Endothelial cell of umbilical vein (primary cell): ENCODE data around the gene ZIC4. TPM values are rescaled to one million over a fixed set of nuclear protein-coding genes. Genes with fewer than 3 reads are reported as not detected.

ENCODE experiments used
- BruUV-seq: library from RNA; stranded (reverse); fragments of 400-500 nt; replicated peaks from 2 replicates; lab custom pipeline; 2021; lab: Mats Ljungman, UMichigan
- CTCF ChIA-PET: fragments of 300-600, 350-600 bp; sonication (Branson Sonifier 250); formaldehyde crosslinking; loops from one replicate; lab custom pipeline; 2021; ENCODE audit warnings: antibody characterized with exemption, inconsistent platforms; lab: Charles Lee
- POLR2A ChIA-PET: fragments of 300-600, 350-600 bp; sonication (Branson Sonifier 250); formaldehyde crosslinking; loops from one replicate; lab custom pipeline; 2021; ENCODE audit warnings: antibody characterized with exemption, inconsistent platforms; lab: Charles Lee
- DNase-seq: peaks from one replicate; pipeline ENCODE4 v3.0.0-alpha.2; 2011; ENCODE audit warnings: low read depth, low spot score
- FAIRE-seq: peaks from 2 replicates; lab custom pipeline; 2011; peaks lifted over from hg19 to GRCh38; lab: Jason Lieb, UNC
- H2AFZ ChIP-seq: 2 replicates; pipeline ENCODE4 v1.6.0; 2012; ENCODE audit warnings: low read depth, low read length, control low read depth, inconsistent platforms
- H3K27ac ChIP-seq: 2 replicates; pipeline ENCODE4 v1.5.1; 2011; ENCODE audit warnings: low read depth, mild to moderate bottlenecking, control low read depth, low read length, moderate library complexity; ENCODE audit not compliant: insufficient read depth
- H3K27me3 ChIP-seq, 2 experiments: 2 replicates each; pipeline versions ENCODE4 v1.6.0 to v1.6.1; 2011; ENCODE audit warnings: low read length in 2 of 2, mixed read lengths in 1 of 2; ENCODE audit not compliant: control insufficient read depth in 2 of 2, insufficient read depth in 2 of 2
- H3K36me3 ChIP-seq, 2 experiments: 2 replicates in 1 of 2; 3 replicates in 1 of 2; pipeline ENCODE4 v1.5.1; 2011; ENCODE audit warnings: low read length in 2 of 2, mild to moderate bottlenecking in 1 of 2, moderate library complexity in 1 of 2; ENCODE audit not compliant: control insufficient read depth in 2 of 2, insufficient read depth in 2 of 2; ENCODE audit errors: extremely low read depth in 1 of 2
- H3K4me1 ChIP-seq: 3 replicates; pipeline ENCODE4 v1.5.1; 2011; ENCODE audit warnings: mild to moderate bottlenecking, low read length; ENCODE audit not compliant: control insufficient read depth, insufficient read depth; ENCODE audit errors: extremely low read depth
- H3K4me2 ChIP-seq: 2 replicates; pipeline ENCODE4 v1.6.1; 2011; ENCODE audit warnings: low read length, control low read depth, mixed read lengths; ENCODE audit not compliant: insufficient read depth
- H3K4me3 ChIP-seq, 3 experiments: fragments of 200-600 bp in 1 of 3; sonication (generic), shearing (Covaris generic) in 1 of 3; replicated peaks in 1 of 3; 2 replicates each; pipeline ENCODE4 v1.5.1; 2011 to 2016; ENCODE audit warnings: control low read depth in 3 of 3, low read length in 3 of 3, mild to moderate bottlenecking in 2 of 3, inconsistent platforms in 1 of 3, low read depth in 1 of 3, moderate library complexity in 1 of 3; ENCODE audit not compliant: insufficient read depth in 1 of 3
- H3K79me2 ChIP-seq: 2 replicates; pipeline ENCODE4 v1.6.0; 2012; ENCODE audit warnings: low read length, inconsistent platforms; ENCODE audit not compliant: control insufficient read depth, insufficient read depth
- H3K9ac ChIP-seq: replicated peaks from 2 replicates; pipeline ENCODE3; 2011; ENCODE audit warnings: low read length, control low read depth; ENCODE audit not compliant: insufficient read depth; ENCODE audit errors: extremely low read depth
- H3K9me1 ChIP-seq: replicated peaks from 3 replicates; pipeline ENCODE4 v1.6.0; 2011; ENCODE audit warnings: mild to moderate bottlenecking, low read length; ENCODE audit not compliant: control insufficient read depth, insufficient read depth; ENCODE audit errors: extremely low read depth
- H3K9me3 ChIP-seq: replicated peaks from 2 replicates; pipeline ENCODE4 v1.5.1; 2012; ENCODE audit warnings: low read length, inconsistent platforms; ENCODE audit not compliant: control insufficient read depth, insufficient read depth
- H4K20me1 ChIP-seq: replicated peaks from 2 replicates; pipeline ENCODE3; 2011; ENCODE audit warnings: mild to moderate bottlenecking, low read length; ENCODE audit not compliant: control insufficient read depth, insufficient read depth; ENCODE audit errors: extremely low read depth
- CTCF ChIP-seq, 2 donors: IDR thresholded peaks; 1 replicate in 1 of 2; 2 replicates in 1 of 2; pipeline ENCODE4 v1.5.1; 2011; ENCODE audit warnings: low read length in 2 of 2, mild to moderate bottlenecking in 2 of 2, moderate library complexity in 2 of 2, control low read depth in 1 of 2, inconsistent platforms in 1 of 2, low read depth in 1 of 2; ENCODE audit not compliant: insufficient read depth in 1 of 2; ENCODE audit errors: extremely low read depth in 1 of 2
- EZH2 ChIP-seq: IDR thresholded peaks from 2 replicates; pipeline ENCODE4 v1.6.1; 2012; ENCODE audit warnings: borderline replicate concordance, low read depth, mild to moderate bottlenecking, moderate library complexity, low read length, inconsistent platforms; ENCODE audit not compliant: severe bottlenecking
- GATA2 ChIP-seq: IDR thresholded peaks from 2 replicates; pipeline ENCODE4 v1.7.0; 2011; ENCODE audit warnings: low read depth, mild to moderate bottlenecking, moderate library complexity, mixed read lengths, low read length; ENCODE audit not compliant: insufficient read length, insufficient read depth
- JUN ChIP-seq: IDR thresholded peaks from 2 replicates; pipeline ENCODE4 v1.6.1; 2011; ENCODE audit warnings: borderline replicate concordance, low read depth; ENCODE audit not compliant: insufficient read length, insufficient read depth
- MYC ChIP-seq: IDR thresholded peaks from one replicate; pipeline ENCODE4 v1.6.1; 2011; ENCODE audit warnings: mild to moderate bottlenecking, low read depth, low read length
- POLR2AphosphoS5 ChIP-seq: IDR thresholded peaks from 2 replicates; pipeline ENCODE4 v1.6.1; 2012; ENCODE audit warnings: low read depth, mild to moderate bottlenecking, control low read depth, low read length, moderate library complexity; ENCODE audit not compliant: insufficient read depth
- dilution Hi-C: fragments of 300-500 bp; cut with MboI; formaldehyde crosslinking; loops from one replicate; pipeline ENCODE4 v1.15.0; 2019; ENCODE audit warnings: low sequenced_read_pairs; ENCODE audit not compliant: extremely low pct_ligation_motif_present
- intact Hi-C: fragments of 100-400 bp; cut with micrococcal nuclease; formaldehyde crosslinking; loops from one replicate; pipeline ENCODE4 v1.10.0; 2022
- polyA plus RNA-seq, 4 experiments: library from polyadenylated mRNA; depleted of rRNA in 3 of 4; stranded (reverse) in 3 of 4; unstranded in 1 of 4; fragments of >200 nt; gene quantifications; 2 replicates each; pipeline versions ENCODE4 v1.2.1 to v1.2.3, GENCODE V29; 2011 to 2012; ENCODE audit warnings: missing spikeins in 1 of 4
- total RNA-seq: library from RNA; stranded (reverse); gene quantifications from 2 replicates; pipeline ENCODE4 v1.2.3, GENCODE V29; 2021

The ZIC4 gene
- total and polyA plus RNA-seq, 2 donors (not counting 3 experiments of a cell fraction or from before 2014, with no cell fraction given), result not detected

GRCh38 chr3:147403511-147403910 lies 2.8 kb downstream of the ZIC4 start:
- no peak for DNase-seq
- Histone ChIP-seq H3K36me3 (no peaks in the 10 kb centered on the region), H4K20me1 (no peaks in the 10 kb centered on the region), H2AFZ (no peak overlapping the region), H3K4me2 (no peak overlapping the region), H3K79me2 (no peaks in the 10 kb centered on the region), H3K9ac (no peak overlapping the region), H3K4me1 (no peaks in the 10 kb centered on the region), H3K9me3 (no peaks in the 10 kb centered on the region), H3K4me3 (no peak overlapping the region), H3K9me1 (no peaks in the 10 kb centered on the region), H3K27ac (no peak overlapping the region), H3K27me3 (peaks cover 84 to 96% of the 10 kb centered on the region in 2 experiments)
- ChIA-PET POLR2A (no interaction called here), CTCF (no interaction called here)
- dilution Hi-C loops (no loop called here), intact Hi-C loops (no loop called here)
- no peak for FAIRE-seq
- TF ChIP-seq JUN (no peak), EZH2 (no peak), GATA2 (no peak), MYC (no peak), POLR2AphosphoS5 (no peak), CTCF (IDR thresholded peaks at IDR 0.05; ENCODE audit: extremely low read depth in 1 of 2, insufficient read depth in 1 of 2, low read depth in 1 of 2, low read length in 2 of 2) (no peak)
- BruUV-seq, result no TSS peak
